SK-MEL-5 (cell line): ENCODE results near the gene ZNF629. TPM values are rescaled to one million over a fixed set of nuclear protein-coding genes. Genes with fewer than 3 reads are reported as not detected.

Source experiments
- DNase-seq: peaks from one replicate; pipeline ENCODE4 v3.0.0-alpha.2; 2016; ENCODE audit warnings: low read depth, low spot score
- in situ Hi-C: cut with HindIII; loops from 2 replicates; pipeline ENCODE4 v1.10.0; 2016; ENCODE audit warnings: low sequenced_read_pairs, high pct_unique_total_duplicates, low pct_unique_long_range_greater_than_20kb
- total RNA-seq: library from RNA; depleted of rRNA; stranded (reverse); fragments of >200 nt; shearing (Covaris generic); gene quantifications from 2 replicates; pipeline ENCODE4 v1.2.3, GENCODE V29; 2014

Gene ZNF629
- total RNA-seq, 1 experiment from 2014 or later = 6.6 TPM

DNA sequence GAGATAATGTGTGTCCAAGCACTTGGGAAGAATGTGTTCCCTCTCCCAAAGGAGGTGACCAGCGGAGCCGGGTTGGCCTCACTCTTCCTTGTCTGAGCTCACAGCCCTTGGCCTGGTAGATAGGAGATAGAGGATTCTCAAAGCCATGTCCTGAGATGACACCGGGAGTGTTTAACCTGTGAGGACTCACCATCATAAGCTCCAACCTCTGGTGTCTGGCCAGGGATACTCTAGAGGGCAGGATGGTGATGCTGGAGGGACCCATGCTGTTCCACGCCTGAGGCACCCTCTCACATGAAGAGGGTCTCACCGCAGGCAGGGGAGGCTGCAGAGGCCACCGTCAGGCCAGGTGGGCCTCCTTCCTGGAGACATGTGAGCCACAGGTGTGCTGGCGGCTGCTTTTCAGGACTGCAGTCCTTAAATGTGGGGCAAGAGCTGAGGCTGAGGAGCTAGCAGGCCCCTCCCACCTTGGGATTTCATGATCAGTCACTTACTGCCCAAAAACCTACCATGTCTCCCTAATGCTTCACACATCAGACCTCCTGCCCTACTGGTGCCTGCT, 6.6 kb upstream of the ZNF629 start:
- no peak for DNase-seq
- in situ Hi-C loops = no loop called here

DNA sequence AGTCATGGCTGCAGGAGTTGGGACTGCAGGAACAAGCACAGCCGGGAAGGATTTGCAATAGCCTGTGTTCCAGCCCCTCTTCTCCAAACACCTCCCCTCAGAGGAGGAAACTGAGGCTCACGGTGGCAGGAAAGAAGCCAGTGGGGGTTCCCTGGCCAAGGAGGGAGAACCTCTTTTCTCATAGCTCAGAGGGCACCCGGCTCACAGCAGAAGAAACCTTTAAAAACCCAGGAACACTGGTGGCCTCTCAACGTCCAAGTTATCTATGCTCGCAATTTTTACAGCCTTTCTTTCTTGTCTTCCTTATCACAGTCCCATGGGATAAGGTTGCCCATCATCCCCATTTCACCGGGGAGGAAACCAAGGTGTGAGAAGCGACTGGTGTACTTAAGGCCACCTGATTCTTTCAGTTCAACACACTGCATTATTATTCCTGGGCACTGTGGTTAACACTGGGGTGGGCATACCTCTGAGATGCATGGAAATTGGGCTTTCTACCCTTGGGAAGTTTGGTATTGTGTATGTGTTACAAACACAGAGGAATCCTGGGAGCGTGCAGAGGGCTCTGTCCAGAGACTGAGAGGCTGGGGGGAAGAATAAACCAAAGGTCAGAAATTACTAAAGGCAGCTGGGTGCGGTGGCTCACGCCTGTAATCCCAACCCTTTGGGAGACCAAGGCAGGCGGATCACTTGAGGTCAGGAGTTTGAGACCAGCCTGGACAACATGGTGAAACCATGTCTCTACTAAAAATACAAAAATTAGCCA, 791 bp upstream of the ZNF629 start:
- in situ Hi-C loops = no loop called here
- DNase-seq = no peak

DNA sequence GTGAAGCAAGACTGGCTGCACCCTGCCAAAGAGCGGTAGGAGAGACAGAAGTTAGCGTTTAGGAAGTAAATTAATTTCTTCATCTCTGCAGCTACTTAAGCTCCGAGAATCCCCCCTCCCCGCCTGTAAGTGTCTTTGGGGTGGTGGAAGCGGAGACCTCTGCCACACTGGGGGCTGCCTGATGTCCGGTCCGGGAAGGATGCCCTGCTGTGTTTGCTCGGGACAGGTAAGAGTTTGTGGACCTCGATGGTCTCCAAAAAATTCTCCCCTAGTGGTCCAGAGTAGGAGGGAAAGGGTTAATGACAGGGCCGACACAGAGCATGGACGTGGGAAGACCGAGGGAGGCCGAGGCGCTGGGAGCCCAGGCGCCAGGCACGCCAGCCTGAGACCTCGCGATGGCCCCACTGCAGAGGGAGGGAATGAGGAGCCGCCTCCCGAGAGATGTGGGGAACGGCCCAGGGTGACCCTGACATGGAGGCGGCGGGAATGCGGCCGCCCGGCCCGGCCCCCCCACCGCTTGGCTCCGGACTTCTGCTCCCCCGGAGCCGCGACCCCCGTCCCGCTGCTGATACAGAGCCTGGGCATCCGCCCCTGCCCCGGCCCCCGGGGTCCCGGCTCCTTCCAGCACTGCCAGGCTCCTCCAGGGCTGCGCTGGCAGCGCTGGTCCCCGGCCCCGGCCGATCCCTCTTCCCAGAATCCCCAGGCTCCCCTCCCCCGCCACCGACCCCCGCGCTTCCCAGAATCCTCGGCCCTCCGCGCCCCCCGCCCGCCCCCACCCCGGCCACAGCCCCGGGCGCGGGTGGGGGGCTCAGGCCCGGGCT, 680 bp downstream of the ZNF629 start:
- in situ Hi-C loops = no loop called here
- peak; percentile 50 for DNase-seq

- in situ Hi-C loops = no loop called here
- DNase-seq = no peak
Observed at GRCh38 chr16:30785126-30786106, 1.6 kb downstream of the ZNF629 start.

- in situ Hi-C loops = no loop called here
- DNase-seq = no peak
Observed at GRCh38 chr16:30784215-30784614, 2.8 kb downstream of the ZNF629 start.

DNA sequence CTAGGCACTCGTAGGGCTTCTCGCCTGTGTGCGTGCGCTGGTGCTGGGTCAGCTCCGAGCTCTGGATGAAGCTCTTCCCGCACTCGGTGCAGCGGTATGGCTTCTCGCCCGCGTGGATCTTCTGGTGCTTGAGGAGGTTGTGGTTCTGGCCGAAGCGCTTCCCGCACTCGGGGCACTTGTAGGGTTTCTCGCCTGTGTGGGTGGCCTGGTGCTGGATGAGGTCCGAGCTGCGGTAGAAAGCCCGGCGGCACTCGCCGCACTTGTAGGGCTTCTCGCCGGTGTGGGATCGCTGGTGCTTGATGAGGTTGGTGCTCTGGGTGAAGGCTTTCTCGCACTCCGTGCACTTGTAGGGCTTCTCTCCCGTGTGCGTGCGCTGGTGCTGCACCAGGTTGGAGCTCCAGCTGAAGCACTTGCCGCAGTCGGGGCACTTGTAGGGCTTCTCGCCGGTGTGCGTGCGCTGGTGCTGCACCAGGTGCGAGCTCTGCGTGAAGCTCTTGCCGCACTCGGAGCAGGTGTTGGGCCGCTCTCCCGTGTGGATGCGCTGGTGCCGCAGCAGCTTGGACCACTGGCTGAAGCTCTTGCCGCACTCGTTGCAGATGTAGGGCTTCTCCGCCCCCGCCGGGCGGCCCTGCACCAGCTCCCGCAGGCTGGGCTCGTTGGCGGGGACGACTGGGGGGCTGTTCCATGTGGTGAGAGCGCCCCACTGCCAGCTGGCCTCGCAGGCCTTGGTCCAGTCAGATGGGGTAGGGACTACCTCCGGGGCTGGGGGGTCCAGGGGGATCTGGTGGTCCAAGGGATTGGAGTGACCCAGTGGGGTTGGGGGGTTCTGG, 3.5 kb downstream of the ZNF629 start:
- no peak for DNase-seq
- in situ Hi-C loops = no loop called here

DNA sequence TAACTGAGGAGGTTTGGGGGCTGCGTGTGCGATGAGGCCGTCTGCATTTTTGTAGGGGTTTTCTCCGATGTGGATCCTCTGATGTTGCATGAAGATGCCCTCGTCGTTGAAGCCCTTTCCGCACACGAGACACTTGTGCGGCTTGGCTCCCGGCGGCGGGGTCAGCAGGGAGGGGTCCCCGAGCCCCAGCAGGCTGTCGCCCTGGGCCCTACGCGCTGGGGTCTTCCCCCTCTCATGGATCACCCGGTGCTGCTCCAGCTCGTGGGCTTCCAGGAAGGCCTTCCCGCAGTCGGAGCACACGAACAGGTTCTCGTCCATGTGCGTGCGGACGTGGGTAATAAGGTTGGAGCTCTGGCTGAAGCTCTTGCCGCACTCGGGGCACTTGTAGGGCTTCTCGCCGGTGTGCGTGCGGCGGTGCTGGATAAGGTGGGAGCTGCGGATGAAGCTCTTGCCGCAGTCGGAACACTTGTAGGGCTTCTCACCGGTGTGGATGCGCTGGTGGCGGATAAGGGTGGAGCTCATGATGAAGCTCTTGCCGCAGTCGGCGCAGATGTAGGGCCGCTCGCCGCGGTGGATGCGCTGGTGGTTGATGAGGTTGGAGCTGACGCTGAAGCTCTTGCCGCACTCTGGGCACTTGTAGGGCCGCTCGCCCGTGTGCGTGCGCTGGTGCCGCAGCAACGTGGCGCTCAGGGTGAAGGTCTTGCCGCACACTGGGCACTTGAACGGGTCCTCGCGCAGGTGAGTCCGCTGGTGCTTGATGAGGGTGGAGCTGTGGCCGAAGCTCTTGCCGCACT, 4.3 kb downstream of the ZNF629 start:
- in situ Hi-C loops = no loop called here
- DNase-seq = no peak

DNA sequence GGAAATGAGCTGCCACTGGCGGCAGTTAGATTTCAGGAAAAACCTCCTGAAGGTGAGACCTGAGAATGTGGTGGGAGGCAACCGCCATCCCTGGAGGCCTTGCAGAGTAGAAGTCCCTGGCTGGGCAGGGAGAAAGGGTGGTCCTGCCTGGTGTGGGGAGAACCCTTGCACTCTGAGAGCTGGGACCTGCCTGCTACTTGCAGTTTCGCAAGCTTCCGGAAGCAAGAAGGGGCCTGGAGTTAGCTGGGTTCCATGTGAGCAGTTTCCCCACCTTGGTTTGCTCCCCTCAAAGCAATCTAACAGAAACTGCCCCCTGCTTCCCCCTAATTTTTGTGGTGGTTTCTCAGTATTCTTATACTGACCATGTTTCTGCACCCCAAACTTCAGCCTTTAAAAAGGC, 6.5 kb downstream of the ZNF629 start:
- in situ Hi-C loops = no loop called here

GRCh38 chr16:30780021-30780420, 7.0 kb downstream of the ZNF629 start:
- DNase-seq = no peak
- in situ Hi-C loops = no loop called here

More for the DNA sequence above, 6.5 kb downstream of the ZNF629 start:
- DNase-seq = no peak

GRCh38 chr16:30779596-30779995, 7.4 kb downstream of the ZNF629 start:
- no peak for DNase-seq
- in situ Hi-C loops = no loop called here

- DNase-seq = no peak
- in situ Hi-C loops = no loop called here
Observed at GRCh38 chr16:30778549-30779244, 8.3 kb downstream of the ZNF629 start.

DNA sequence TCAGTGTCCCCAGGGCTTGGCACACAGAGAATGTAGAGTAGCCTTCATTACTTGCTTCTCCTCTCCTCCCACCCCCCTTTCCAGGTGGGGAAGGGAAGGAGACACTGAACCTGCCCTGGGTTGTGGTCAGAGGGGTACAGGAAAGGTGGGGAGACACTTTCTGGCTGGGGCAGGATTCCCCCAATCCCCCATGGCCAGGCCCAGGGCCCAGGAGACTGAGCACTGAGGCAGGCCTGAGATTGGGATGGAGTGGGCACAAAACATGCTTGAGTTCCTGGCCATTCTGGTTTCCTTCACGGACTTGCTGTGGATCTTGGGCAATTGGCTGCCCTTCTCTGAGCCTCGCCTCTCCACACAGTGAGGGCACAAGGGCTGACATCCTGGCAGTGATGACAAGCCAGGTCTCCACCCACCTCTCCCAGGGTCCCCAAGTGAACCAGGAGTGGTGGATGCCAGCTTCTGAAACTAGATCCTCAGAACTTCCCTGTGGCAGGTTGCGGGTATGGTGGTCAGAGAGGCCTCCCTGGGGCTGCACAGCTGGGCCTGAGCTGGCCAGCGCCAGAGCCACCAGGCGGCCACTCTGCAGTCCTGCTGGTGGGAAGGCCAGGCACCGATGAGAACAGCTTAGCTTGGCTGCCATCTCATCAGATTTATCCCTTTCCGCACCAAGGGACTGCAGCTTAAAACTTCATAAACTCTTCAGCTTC, 9.3 kb downstream of the ZNF629 start:
- no peak for DNase-seq
- in situ Hi-C loops = no loop called here

- in situ Hi-C loops = no loop called here
- DNase-seq = peak; percentile 86
Observed at GRCh38 chr16:30775392-30776188, 11.4 kb downstream of the ZNF629 start.

GRCh38 chr16:30775131-30775391, 11.9 kb downstream of the ZNF629 start:
- in situ Hi-C loops = no loop called here
- DNase-seq = no peak
